ENCODE data around the gene SLC8A1.

SLC8A1 gene

DNA sequence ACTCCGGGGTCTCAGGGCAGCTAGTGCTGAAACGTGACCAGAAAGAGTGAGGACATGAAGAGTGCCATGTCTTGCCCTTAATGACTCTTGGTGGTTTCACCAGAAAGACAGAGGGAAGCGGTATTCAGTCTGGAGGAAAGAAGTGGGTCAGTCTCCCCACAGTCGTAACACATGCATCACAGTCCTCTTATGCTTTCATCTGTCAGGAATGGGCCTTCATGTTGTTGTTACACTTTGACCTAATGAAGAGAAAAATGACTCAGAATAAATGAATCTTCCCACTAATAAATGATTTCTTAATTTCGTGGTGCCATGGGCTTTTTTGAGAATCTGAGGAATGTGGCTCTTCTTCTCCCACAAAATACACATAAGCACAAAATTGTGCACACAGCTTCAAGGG lies 103.2 kb downstream of the SLC8A1 start:
- no peak overlapping the region for H3K4me3 ChIP-seq (ENCODE audit: low read depth, low read length)
- POLR2A ChIA-PET: interaction anchor here (0.9 kb wide), 1 partner anchor 108 kb away, joined by 3 read pairs; no protein-coding TSS in a partner anchor
- peak; percentile 94 for DNase-seq (ENCODE audit: low read depth, low spot score)
- TF ChIP-seq, protein P1, sequence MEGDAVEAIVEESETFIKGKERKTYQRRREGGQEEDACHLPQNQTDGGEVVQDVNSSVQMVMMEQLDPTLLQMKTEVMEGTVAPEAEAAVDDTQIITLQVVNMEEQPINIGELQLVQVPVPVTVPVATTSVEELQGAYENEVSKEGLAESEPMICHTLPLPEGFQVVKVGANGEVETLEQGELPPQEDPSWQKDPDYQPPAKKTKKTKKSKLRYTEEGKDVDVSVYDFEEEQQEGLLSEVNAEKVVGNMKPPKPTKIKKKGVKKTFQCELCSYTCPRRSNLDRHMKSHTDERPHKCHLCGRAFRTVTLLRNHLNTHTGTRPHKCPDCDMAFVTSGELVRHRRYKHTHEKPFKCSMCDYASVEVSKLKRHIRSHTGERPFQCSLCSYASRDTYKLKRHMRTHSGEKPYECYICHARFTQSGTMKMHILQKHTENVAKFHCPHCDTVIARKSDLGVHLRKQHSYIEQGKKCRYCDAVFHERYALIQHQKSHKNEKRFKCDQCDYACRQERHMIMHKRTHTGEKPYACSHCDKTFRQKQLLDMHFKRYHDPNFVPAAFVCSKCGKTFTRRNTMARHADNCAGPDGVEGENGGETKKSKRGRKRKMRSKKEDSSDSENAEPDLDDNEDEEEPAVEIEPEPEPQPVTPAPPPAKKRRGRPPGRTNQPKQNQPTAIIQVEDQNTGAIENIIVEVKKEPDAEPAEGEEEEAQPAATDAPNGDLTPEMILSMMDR (IDR thresholded peaks at IDR 0.05; ENCODE audit: insufficient read depth, low read length, missing control alignments): no peak
- CTCF ChIA-PET: interaction anchor here (0.9 kb wide), 1 partner anchor 21 kb away, joined by 3 read pairs; no protein-coding TSS in a partner anchor

DNA sequence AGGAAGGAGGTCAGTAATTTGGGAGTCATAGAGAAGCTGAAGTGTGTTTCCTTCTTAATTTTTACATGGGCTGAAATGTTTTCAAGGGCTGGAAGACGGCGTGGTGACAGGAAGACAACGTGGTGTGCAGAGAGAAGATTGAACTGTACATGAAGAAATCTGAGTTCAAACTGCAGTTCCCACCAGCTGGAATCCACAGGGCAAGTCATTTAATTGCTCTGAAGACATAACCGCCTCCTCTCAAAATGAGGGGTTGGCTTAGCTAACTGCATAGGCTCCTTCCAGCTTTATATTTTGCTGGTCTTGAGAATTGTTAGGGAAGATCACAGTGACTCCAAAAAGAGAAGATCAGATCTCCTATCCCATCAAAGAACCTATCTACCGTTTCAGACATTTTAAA lies 103.9 kb downstream of the SLC8A1 start:
- TF ChIP-seq, protein P1 (IDR thresholded peaks at IDR 0.05; ENCODE audit: insufficient read depth, low read length, missing control alignments): no peak
- CTCF ChIA-PET: interaction anchor here (0.6 to 0.9 kb wide), 3 partner anchors 20 to 102 kb away, joined by 3 to 4 read pairs (median 3); no protein-coding TSS in a partner anchor
- POLR2A ChIA-PET: no interaction called here

DNA sequence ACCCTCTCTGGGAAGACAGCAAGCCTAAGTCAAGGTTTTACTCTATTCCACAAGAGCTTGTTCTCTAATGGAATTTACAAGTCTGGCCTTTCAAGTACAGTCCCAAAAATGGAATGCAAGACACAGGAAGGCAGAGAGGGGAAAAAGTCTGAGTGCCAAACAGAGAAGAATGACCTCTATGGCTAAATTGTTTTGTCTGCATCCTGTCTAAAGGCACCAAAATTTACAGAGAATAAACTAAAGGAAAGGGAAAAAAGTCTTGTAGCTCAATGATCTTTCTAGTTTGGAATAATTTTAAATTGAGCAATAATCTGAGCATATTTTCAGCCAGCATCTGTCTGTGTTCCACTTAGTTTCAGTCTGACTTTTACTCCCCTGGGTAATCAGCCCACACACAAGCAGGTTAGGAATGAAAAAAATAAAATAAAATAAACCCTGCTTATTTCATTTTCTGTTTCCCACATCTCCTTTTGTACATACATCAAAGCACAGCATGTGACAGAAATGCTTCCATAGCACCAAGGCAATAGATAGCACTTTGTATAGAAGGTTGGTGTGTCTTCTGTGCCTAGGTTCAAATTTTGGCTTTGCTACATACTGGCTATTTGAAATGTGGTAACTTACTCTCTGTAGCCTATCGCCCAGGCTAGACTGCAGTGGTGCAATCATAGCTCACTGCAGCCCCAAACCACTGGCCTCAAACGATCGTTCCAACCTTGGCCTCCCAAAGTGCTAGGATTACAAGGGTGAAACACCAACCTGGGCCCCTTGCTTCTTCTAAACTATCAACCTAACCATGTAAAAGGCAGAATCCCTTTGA lies 105.1 kb downstream of the SLC8A1 start:
- ChIA-PET CTCF (interaction anchor here (0.6 kb wide), 1 partner anchor 13 kb away, joined by 3 read pairs; no protein-coding TSS in a partner anchor), POLR2A (interaction anchor here (1.2 kb wide), 1 partner anchor 105 kb away, joined by 5 read pairs; the partner anchor contains the start of gene SLC8A1)
- H3K4me3 ChIP-seq (ENCODE audit: low read depth, low read length): no peak overlapping the region
- DNase-seq (ENCODE audit: low read depth, low spot score): peak; percentile 60
- TF ChIP-seq, protein P1 (IDR thresholded peaks at IDR 0.05; ENCODE audit: insufficient read depth, low read length, missing control alignments): no peak

More for the DNA sequence above, 103.9 kb downstream of the SLC8A1 start:
- no peak overlapping the region for H3K4me3 ChIP-seq (ENCODE audit: low read depth, low read length)
- DNase-seq (ENCODE audit: low read depth, low spot score): no peak

DNA sequence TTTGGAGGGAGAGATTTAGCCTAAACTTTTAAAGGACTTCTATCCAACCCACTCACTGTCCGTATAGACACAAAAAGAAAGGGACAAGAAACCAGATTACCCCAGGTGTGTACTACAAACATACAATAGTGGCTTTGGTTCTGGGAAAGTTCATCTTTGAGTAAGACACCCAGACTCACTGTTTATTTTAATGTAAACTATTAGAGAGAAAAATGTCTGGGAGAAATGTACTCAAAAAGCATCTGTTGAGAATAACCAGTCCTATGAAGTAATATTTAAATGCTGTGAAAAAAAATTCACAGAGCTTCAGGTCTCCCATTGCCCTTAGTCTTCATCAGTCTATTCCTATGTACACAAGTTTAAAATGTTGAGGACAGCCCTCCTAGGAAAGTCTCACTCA lies 107.5 kb downstream of the SLC8A1 start:
- TF ChIP-seq, protein P1 (IDR thresholded peaks at IDR 0.05; ENCODE audit: insufficient read depth, low read length, missing control alignments): no peak
- no peak for DNase-seq (ENCODE audit: low read depth, low spot score)
- POLR2A ChIA-PET: no interaction called here

DNA sequence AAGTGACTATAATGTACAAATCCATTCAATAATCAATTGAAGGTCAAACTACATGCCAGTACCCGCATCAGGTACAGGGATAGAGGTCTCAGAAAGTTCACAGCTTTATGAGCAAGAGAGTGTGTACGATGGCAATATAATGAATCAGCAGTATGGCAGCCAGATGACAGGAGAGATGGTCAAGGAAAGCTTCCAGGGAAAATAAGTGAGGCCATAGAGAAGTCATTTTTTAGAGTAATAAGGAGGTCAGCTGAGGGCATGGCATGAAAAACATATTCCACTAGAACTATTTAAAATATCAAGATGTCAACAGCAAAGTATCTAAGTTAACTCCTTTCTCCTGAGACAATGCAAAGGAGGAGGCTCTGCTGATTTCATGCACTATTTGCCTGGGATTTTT lies 108.0 kb downstream of the SLC8A1 start:
- DNase-seq (ENCODE audit: low read depth, low spot score): peak; percentile 80
- CTCF ChIA-PET: no interaction called here
- TF ChIP-seq, protein P1 (IDR thresholded peaks at IDR 0.05; ENCODE audit: insufficient read depth, low read length, missing control alignments): no peak
- POLR2A ChIA-PET: no interaction called here
- H3K4me3 ChIP-seq (ENCODE audit: low read depth, low read length): no peak overlapping the region

More for the DNA sequence above, 107.5 kb downstream of the SLC8A1 start:
- H3K4me3 ChIP-seq (ENCODE audit: low read depth, low read length): no peak overlapping the region
- CTCF ChIA-PET: interaction anchor here (1.1 kb wide), 1 partner anchor 131 kb away, joined by 3 read pairs; no protein-coding TSS in a partner anchor

DNA sequence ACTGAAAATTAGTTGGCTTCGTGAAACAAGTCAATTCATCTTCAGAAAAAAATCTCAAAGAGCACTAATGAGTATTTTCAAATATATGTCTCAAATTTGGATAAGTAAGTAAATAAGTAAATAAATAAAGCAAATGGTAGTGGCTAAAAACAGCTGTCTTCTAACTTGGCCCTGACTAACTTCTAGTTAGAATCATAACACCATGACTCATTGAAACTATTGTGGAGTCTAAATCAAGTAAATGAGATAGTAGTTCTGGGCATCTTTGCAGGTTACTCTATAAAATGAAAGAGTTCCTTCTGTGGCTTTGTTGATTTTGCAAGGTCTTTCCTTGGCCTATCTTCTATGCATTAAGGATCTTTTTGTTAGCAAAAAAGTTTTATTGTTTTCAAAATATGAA lies 110.7 kb downstream of the SLC8A1 start:
- TF ChIP-seq, protein P1 (IDR thresholded peaks at IDR 0.05; ENCODE audit: insufficient read depth, low read length, missing control alignments): no peak
- H3K4me3 ChIP-seq (ENCODE audit: low read depth, low read length): no peak overlapping the region
- ChIA-PET CTCF (interaction anchor here (1.2 kb wide), 1 partner anchor 128 kb away, joined by 3 read pairs; no protein-coding TSS in a partner anchor), POLR2A (no interaction called here)
- DNase-seq (ENCODE audit: low read depth, low spot score): no peak
